Mesendoderm (in vitro differentiated cells): ENCODE data around the gene AKR1C4.
"Not testable (repeated sequence)": the region's sequence is repeated elsewhere in the genome, so short reads cannot be mapped to it uniquely, and the experiment has no call there.

ENCODE experiments used
- DNase-seq: peaks from one replicate; pipeline ENCODE4 v3.0.0; 2013
- H2AK5ac ChIP-seq: 2 replicates; pipeline ENCODE4 v1.6.1; 2013; ENCODE audit warnings: low read length, inconsistent platforms
- H2BK120ac ChIP-seq: 2 replicates; pipeline ENCODE4 v1.6.1; 2013; ENCODE audit warnings: low read depth, mild to moderate bottlenecking, low read length, moderate library complexity, mixed read lengths
- H2BK15ac ChIP-seq: replicated peaks from 2 replicates; pipeline ENCODE4 v1.6.1; 2013; ENCODE audit warnings: low read depth, mild to moderate bottlenecking, moderate library complexity
- H2BK5ac ChIP-seq: 2 replicates; pipeline ENCODE4 v1.6.1; 2013; ENCODE audit warnings: low read length, inconsistent platforms
- H3K18ac ChIP-seq: 2 replicates; pipeline ENCODE4 v1.6.1; 2013; ENCODE audit warnings: mild to moderate bottlenecking, low read length, mixed read lengths
- H3K23ac ChIP-seq: one replicate; pipeline ENCODE4 v1.6.1; 2013; ENCODE audit warnings: low read length
- H3K27ac ChIP-seq: 2 replicates; pipeline ENCODE4 v1.5.1; 2013; ENCODE audit warnings: low read depth, mild to moderate bottlenecking, inconsistent platforms, low read length, moderate library complexity
- H3K27me3 ChIP-seq: 2 replicates; pipeline ENCODE4 v1.6.1; 2013; ENCODE audit warnings: low read length, control low read depth, mild to moderate bottlenecking, inconsistent platforms; ENCODE audit not compliant: insufficient read depth, poor library complexity
- H3K36me3 ChIP-seq: 2 replicates; pipeline ENCODE4 v1.6.1; 2013; ENCODE audit warnings: low read length, inconsistent platforms; ENCODE audit not compliant: control insufficient read depth, insufficient read depth
- H3K4ac ChIP-seq: one replicate; pipeline ENCODE4 v1.6.1; 2013; ENCODE audit warnings: low read depth, mild to moderate bottlenecking, low read length, moderate library complexity
- H3K4me1 ChIP-seq: 2 replicates; pipeline ENCODE4 v1.6.1; 2013; ENCODE audit warnings: low read depth, low read length, inconsistent platforms; ENCODE audit not compliant: control insufficient read depth
- H3K4me2 ChIP-seq: 2 replicates; pipeline ENCODE4 v1.6.1; 2013; ENCODE audit warnings: low read length
- H3K4me3 ChIP-seq: 2 replicates; pipeline ENCODE4 v1.5.1; 2013; ENCODE audit warnings: mild to moderate bottlenecking, low read length
- H3K56ac ChIP-seq: one replicate; pipeline ENCODE4 v1.6.1; 2013; ENCODE audit warnings: low read length
- H3K79me1 ChIP-seq: 2 replicates; pipeline ENCODE4 v1.6.1; 2013; ENCODE audit warnings: low read length, inconsistent platforms
- H3K79me2 ChIP-seq: 2 replicates; pipeline ENCODE4 v1.6.1; 2013; ENCODE audit warnings: mild to moderate bottlenecking, low read length; ENCODE audit not compliant: control insufficient read depth, insufficient read depth
- H3K9ac ChIP-seq: 2 replicates; pipeline ENCODE4 v1.6.1; 2013; ENCODE audit warnings: low read length, inconsistent platforms
- H4K5ac ChIP-seq: one replicate; pipeline ENCODE4 v1.6.1; 2013; ENCODE audit warnings: low read length
- H4K8ac ChIP-seq: one replicate; pipeline ENCODE4 v1.6.1; 2013; ENCODE audit warnings: low read depth, mild to moderate bottlenecking, control low read depth, low read length, moderate library complexity
- WGBS: extraction: QIAGEN DNeasy Blood & Tissue Kit; methylation state at CpG from one replicate; pipeline ENCODE4 v1.1.7; 2013; ENCODE audit warnings: low lambda C conversion rate, missing lambda C conversion rate; ENCODE audit not compliant: insufficient coverage; ENCODE audit errors: extremely low coverage; 5-methylcytosine and 5-hydroxymethylcytosine counted together

The AKR1C4 gene

GRCh38 chr10:5222942-5223341 is 26.3 kb downstream of the AKR1C4 start:
- H3K27me3 ChIP-seq, H3K18ac ChIP-seq, H2BK15ac ChIP-seq, H3K36me3 ChIP-seq, H2BK120ac ChIP-seq, H3K9ac ChIP-seq, H3K79me1 ChIP-seq, H4K8ac ChIP-seq, H3K4me1 ChIP-seq, DNase-seq, H3K4ac ChIP-seq, H3K56ac ChIP-seq, H3K27ac ChIP-seq, H3K79me2 ChIP-seq, H2AK5ac ChIP-seq, H3K23ac ChIP-seq, H3K4me2 ChIP-seq, H2BK5ac ChIP-seq, H3K4me3 ChIP-seq, H4K5ac ChIP-seq: not testable (repeated sequence)
- WGBS: no CpG with 5 or more reads among the region's 7 CpGs

GRCh38 chr10:5229019-5229418 is 32.4 kb downstream of the AKR1C4 start:
- Histone ChIP-seq H3K18ac (no peak overlapping the region), H3K79me2 (no peaks in the 10 kb centered on the region), H3K4me1 (no peaks in the 10 kb centered on the region), H3K27ac (no peak overlapping the region), H3K36me3 (no peaks in the 10 kb centered on the region), H3K56ac (no peak overlapping the region), H3K27me3 (no peaks in the 10 kb centered on the region), H3K9ac (no peak overlapping the region), H2BK5ac (no peak overlapping the region), H2BK120ac (no peak overlapping the region), H3K4me3 (no peak overlapping the region), H2AK5ac (no peak overlapping the region), H3K4ac (no peak overlapping the region), H3K4me2 (no peak overlapping the region), H3K79me1 (no peaks in the 10 kb centered on the region), H2BK15ac (no peak overlapping the region), H4K8ac (no peak overlapping the region), H3K23ac (no peak overlapping the region), H4K5ac (no peak overlapping the region)
- WGBS: no CpG with 5 or more reads among the region's 8 CpGs
- DNase-seq: no peak

GRCh38 chr10:5233324-5233723 is 36.7 kb downstream of the AKR1C4 start:
- no peak overlapping the region for H3K4me3 ChIP-seq
- H3K27me3 ChIP-seq: no peaks in the 10 kb centered on the region
- DNase-seq: no peak
- no peak overlapping the region for H2BK5ac ChIP-seq
- H2BK15ac ChIP-seq: no peak overlapping the region
- H3K27ac ChIP-seq: no peak overlapping the region
- H3K79me2 ChIP-seq: no peaks in the 10 kb centered on the region
- H3K18ac ChIP-seq: no peak overlapping the region
- no peak overlapping the region for H3K4ac ChIP-seq
- no peak overlapping the region for H2BK120ac ChIP-seq
- no peak overlapping the region for H4K8ac ChIP-seq
- no peak overlapping the region for H4K5ac ChIP-seq
- H3K56ac ChIP-seq: no peak overlapping the region
- no peaks in the 10 kb centered on the region for H3K79me1 ChIP-seq
- no peak overlapping the region for H3K9ac ChIP-seq
- no CpG with 5 or more reads among the region's 2 CpGs for WGBS
- H3K23ac ChIP-seq: no peak overlapping the region
- H2AK5ac ChIP-seq: no peak overlapping the region
- H3K36me3 ChIP-seq: no peaks in the 10 kb centered on the region
- no peaks in the 10 kb centered on the region for H3K4me1 ChIP-seq
- H3K4me2 ChIP-seq: no peak overlapping the region

- no peak overlapping the region for H3K56ac ChIP-seq
Measured at GRCh38 chr10:5234106-5234860, 37.6 kb downstream of the AKR1C4 start.

GRCh38 chr10:5237541-5237940 is 40.9 kb downstream of the AKR1C4 start:
- DNase-seq, H2BK5ac ChIP-seq: not testable (repeated sequence)

More at GRCh38 chr10:5234106-5234860, 37.6 kb downstream of the AKR1C4 start:
- no peak overlapping the region for H2BK5ac ChIP-seq
- H3K36me3 ChIP-seq: no peaks in the 10 kb centered on the region
- H2AK5ac ChIP-seq: no peak overlapping the region
- no peak overlapping the region for H3K18ac ChIP-seq
- no peak overlapping the region for H2BK15ac ChIP-seq
- no peaks in the 10 kb centered on the region for H3K79me1 ChIP-seq
- H4K8ac ChIP-seq: no peak overlapping the region
- H3K27me3 ChIP-seq: no peaks in the 10 kb centered on the region
- H3K4me1 ChIP-seq: no peaks in the 10 kb centered on the region
- no peak overlapping the region for H3K4me2 ChIP-seq
- H3K23ac ChIP-seq: no peak overlapping the region
- no peak overlapping the region for H3K27ac ChIP-seq
- no peak overlapping the region for H3K4me3 ChIP-seq
- H4K5ac ChIP-seq: no peak overlapping the region
- no peak overlapping the region for H2BK120ac ChIP-seq
- DNase-seq: no peak
- WGBS: no CpG with 5 or more reads among the region's 6 CpGs
- H3K9ac ChIP-seq: no peak overlapping the region
- no peak overlapping the region for H3K4ac ChIP-seq
- no peaks in the 10 kb centered on the region for H3K79me2 ChIP-seq

GRCh38 chr10:5242585-5242984 is 45.9 kb downstream of the AKR1C4 start:
- Histone ChIP-seq H3K79me2 (no peaks in the 10 kb centered on the region), H4K8ac (no peak overlapping the region), H3K79me1 (no peaks in the 10 kb centered on the region), H2BK5ac (no peak overlapping the region), H3K18ac (no peak overlapping the region), H3K4ac (no peak overlapping the region), H4K5ac (no peak overlapping the region), H3K4me2 (no peak overlapping the region), H3K27ac (no peak overlapping the region), H3K4me1 (no peaks in the 10 kb centered on the region), H3K4me3 (no peak overlapping the region), H2AK5ac (no peak overlapping the region), H3K27me3 (no peaks in the 10 kb centered on the region), H3K23ac (no peak overlapping the region), H3K9ac (no peak overlapping the region), H2BK15ac (no peak overlapping the region), H2BK120ac (no peak overlapping the region), H3K56ac (no peak overlapping the region), H3K36me3 (no peaks in the 10 kb centered on the region)
- no CpG with 5 or more reads among the region's 1 CpG for WGBS
- no peak for DNase-seq

More at GRCh38 chr10:5237541-5237940, 40.9 kb downstream of the AKR1C4 start:
- not testable (repeated sequence) for H3K36me3 ChIP-seq, H2BK120ac ChIP-seq, H3K4me3 ChIP-seq, H4K8ac ChIP-seq, H3K79me1 ChIP-seq, H2AK5ac ChIP-seq, H3K79me2 ChIP-seq, H3K27me3 ChIP-seq, H3K18ac ChIP-seq, H3K27ac ChIP-seq, H3K4me2 ChIP-seq, H3K56ac ChIP-seq, H2BK15ac ChIP-seq, H3K9ac ChIP-seq, H4K5ac ChIP-seq, H3K4me1 ChIP-seq, H3K4ac ChIP-seq, H3K23ac ChIP-seq
- WGBS: no CpG with 5 or more reads among the region's 2 CpGs
